C4-2B (cell line): ENCODE measurements around the gene DHRS7B.
"Not testable (repeated sequence)": the region's sequence is repeated elsewhere in the genome, so short reads cannot be mapped to it uniquely, and the experiment has no call there.

Experiments
- H3K27ac ChIP-seq: fragments of 450-650 bp; 2 replicates; pipeline ENCODE4 v1.5.1; 2017
- ZFX ChIP-seq: fragments of 450-650 bp; IDR thresholded peaks from 2 replicates; pipeline ENCODE4 v1.6.1; 2017
- TF ChIP-seq, protein P1 (sequence below): fragments of 450-650 bp; conservative IDR thresholded peaks from 2 replicates; pipeline ENCODE4 v1.5.1; 2017; ENCODE audit warnings: mild to moderate bottlenecking

The DHRS7B gene

DNA sequence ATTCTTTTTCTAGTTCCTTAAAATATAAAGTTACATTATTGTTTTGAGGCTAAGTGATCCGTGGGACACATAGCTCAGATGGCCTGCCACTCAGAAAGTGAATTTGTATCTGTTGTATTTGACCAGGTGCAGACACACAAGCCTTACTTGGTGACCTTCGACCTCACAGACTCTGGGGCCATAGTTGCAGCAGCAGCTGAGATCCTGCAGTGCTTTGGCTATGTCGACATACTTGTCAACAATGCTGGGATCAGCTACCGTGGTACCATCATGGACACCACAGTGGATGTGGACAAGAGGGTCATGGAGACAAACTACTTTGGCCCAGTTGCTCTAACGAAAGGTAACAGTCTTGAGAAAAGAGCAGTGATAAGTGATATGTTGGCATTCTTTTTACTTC is 56.7 kb downstream of the DHRS7B start:
- TF ChIP-seq, protein P1, sequence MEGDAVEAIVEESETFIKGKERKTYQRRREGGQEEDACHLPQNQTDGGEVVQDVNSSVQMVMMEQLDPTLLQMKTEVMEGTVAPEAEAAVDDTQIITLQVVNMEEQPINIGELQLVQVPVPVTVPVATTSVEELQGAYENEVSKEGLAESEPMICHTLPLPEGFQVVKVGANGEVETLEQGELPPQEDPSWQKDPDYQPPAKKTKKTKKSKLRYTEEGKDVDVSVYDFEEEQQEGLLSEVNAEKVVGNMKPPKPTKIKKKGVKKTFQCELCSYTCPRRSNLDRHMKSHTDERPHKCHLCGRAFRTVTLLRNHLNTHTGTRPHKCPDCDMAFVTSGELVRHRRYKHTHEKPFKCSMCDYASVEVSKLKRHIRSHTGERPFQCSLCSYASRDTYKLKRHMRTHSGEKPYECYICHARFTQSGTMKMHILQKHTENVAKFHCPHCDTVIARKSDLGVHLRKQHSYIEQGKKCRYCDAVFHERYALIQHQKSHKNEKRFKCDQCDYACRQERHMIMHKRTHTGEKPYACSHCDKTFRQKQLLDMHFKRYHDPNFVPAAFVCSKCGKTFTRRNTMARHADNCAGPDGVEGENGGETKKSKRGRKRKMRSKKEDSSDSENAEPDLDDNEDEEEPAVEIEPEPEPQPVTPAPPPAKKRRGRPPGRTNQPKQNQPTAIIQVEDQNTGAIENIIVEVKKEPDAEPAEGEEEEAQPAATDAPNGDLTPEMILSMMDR = no peak
- TF ChIP-seq ZFX = no peak
- no peak overlapping the region for H3K27ac ChIP-seq

DNA sequence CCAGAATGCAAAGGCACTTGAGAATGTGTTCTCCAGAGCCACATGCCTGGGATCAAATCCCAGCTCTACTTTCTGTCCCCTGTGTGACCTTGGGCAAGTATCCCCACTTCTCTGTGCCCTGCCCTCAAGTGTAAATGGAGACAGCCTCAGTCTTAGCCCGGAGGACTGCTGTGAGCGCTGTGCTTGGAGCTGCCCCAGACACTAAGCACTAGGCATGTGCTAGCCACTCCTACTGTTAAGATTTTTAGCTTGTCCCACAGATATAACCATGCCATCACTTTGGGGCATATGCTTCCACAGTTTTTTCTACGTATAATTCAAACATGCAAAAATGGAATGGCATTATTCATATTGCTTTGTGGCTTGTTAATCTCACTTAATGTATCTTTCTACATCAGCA is 57.8 kb downstream of the DHRS7B start:
- TF ChIP-seq ZFX = no peak
- TF ChIP-seq, protein P1 = no peak
- no peak overlapping the region for H3K27ac ChIP-seq

DNA sequence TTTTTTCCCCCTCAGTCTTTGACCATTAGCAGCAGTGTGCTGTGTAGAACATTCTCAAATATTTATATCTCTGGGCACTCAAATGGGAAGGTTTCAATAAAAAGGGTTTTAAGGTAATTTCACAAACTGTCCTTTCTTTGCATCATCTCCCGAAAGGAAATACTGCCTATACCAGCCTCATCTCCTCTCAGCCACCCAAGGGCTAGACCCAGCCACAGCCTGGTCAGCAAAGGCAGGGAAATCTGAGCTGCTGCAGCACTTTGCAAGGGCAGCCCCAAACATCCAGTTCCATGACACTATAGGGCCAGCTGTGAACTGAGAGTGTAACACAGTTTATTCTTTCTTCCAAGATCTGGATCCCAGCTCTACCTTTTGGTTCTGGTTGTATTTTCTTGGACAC is 58.3 kb downstream of the DHRS7B start:
- no peak for TF ChIP-seq ZFX
- TF ChIP-seq, protein P1 = no peak
- no peak overlapping the region for H3K27ac ChIP-seq

DNA sequence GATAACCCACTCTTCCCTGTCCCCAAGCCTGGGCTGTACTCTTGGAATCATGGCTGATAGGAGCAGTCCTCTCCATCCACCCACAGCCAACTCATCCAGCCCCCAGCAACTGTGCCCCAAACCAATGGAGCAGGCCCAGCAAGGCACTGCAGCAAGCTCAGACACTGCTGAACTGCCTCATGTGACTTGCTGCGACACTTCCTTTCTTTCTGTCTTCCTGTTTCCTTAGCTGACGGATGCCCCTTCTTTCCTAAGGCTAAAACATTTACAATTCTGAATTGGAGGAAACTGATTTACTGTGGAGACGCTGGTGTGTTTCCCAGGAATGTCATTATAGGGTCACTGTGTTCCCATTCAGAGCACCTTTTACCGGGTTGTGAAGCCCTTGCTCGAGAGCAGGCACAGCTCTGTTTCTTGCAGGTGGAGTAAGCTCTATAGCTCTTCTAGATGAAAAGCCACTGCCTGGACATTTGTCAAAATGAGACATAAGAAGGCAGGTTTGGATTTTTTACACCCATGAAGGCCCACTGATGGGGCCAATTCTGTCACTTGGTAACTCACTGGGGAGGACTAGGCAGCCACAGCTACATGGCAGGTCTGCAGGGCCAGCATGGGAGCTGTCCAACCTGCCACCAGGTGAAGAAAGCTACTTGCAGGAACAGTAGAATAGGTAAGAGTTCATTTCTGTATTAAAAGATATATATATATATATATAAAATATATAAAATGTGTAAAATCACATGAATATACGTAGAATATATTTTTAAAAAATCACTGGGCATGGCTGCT is 59.8 kb downstream of the DHRS7B start:
- TF ChIP-seq, protein P1 = no peak
- TF ChIP-seq ZFX = no peak
- no peak overlapping the region for H3K27ac ChIP-seq

DNA sequence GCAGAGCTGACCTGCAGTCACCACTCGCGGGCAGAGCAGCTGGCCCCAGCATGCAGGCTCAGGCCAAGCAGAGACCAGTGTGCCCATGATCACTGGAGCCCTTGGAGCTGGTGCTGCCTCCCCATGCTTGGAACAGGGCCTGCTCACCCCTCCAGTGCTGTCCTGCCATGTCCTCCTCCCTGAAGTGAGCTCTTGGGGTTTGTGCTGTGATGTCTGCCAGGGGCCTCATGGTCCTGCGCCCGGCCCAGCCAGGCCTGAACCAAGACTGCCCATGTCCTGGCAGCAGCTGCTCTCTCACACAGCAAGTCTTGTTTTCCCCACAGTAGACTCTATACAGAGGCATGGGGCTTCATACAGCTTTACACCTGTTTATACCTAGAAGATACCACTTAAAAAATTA is 62.6 kb downstream of the DHRS7B start:
- H3K27ac ChIP-seq = no peak overlapping the region
- no peak for TF ChIP-seq ZFX
- TF ChIP-seq, protein P1 = no peak

DNA sequence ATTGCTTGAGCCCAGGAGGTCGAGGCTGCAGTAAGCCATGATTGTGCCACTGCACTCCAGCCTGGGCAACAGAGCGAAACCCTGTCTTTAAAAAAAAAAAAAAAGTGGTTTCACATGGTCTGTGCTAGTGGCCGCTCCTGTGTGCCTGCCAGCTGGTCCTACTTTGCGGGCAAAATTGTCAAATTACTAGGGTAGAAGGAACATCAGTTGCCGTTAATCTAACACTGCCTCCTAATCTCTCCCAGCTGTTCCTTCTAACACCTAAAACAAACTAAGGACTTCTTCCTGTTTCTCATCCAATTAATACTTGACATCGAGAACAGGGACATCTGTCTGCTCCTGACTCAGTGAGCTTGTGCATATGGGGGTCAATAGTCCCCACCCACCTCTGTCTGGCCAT is 63.3 kb downstream of the DHRS7B start:
- H3K27ac ChIP-seq = no peak overlapping the region
- TF ChIP-seq ZFX = no peak
- TF ChIP-seq, protein P1 = no peak

DNA sequence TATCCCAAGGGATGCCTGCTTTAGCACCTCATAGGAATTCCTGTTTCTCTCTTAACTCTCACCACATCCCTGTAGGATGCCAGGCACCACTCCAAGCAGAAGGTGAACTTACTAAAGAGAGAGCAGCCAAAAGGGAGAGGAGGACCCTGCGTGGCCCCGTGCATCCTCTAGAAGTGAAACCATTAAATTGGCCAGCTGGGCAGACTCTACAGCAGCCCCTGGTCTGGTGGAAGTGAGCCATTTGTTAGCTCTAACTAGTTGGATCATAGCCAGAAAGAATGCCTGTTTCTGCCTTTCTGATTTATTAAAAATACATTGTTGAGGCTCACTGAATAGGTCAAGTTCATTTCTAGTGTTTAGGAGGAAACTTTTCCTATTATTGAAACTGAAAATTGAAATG is 64.9 kb downstream of the DHRS7B start:
- H3K27ac ChIP-seq = no peak overlapping the region
- TF ChIP-seq ZFX = no peak
- TF ChIP-seq, protein P1 = no peak

DNA sequence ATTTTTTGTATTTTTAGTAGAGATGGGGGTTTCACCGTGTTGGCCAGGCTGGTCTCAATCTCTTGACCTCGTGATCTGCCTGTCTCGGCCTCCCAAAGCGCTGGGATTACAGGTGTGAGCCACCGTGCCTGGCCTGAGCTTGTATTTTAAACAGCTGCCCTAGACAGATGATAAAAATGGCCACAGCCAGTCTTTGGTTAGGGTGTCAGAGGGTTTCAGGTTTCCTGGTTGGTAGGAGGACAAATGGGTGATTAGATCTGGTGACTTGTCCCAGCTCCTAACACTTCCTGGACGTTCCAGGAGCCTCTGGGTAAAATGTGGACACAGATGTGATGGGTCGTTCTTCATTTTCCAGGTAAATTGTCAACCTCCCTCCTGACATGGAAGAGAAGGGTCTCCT is 65.7 kb downstream of the DHRS7B start:
- not testable (repeated sequence) for H3K27ac ChIP-seq
